Upper lobe of left lung (tissue), 4 donors: ENCODE results near the gene TMEM170B.

ENCODE experiments used
- EP300 ChIP-seq, 4 donors: sonication (generic); formaldehyde crosslinking; IDR thresholded peaks; one replicate each; pipeline ENCODE4 v1.5.1; 2017; ENCODE audit warnings: antibody characterized with exemption in 4 of 4, control low read depth in 2 of 4
- TF ChIP-seq, protein P1 (sequence below), 6 experiments: fragments of 450-650 bp in 4 of 6; fragments of 200-600 bp in 2 of 6; sonication (generic) in 2 of 6; IDR thresholded peaks; one replicate each; pipeline ENCODE4 v1.5.1; 2016 to 2019; ENCODE audit warnings: antibody characterized with exemption in 6 of 6

DNA sequence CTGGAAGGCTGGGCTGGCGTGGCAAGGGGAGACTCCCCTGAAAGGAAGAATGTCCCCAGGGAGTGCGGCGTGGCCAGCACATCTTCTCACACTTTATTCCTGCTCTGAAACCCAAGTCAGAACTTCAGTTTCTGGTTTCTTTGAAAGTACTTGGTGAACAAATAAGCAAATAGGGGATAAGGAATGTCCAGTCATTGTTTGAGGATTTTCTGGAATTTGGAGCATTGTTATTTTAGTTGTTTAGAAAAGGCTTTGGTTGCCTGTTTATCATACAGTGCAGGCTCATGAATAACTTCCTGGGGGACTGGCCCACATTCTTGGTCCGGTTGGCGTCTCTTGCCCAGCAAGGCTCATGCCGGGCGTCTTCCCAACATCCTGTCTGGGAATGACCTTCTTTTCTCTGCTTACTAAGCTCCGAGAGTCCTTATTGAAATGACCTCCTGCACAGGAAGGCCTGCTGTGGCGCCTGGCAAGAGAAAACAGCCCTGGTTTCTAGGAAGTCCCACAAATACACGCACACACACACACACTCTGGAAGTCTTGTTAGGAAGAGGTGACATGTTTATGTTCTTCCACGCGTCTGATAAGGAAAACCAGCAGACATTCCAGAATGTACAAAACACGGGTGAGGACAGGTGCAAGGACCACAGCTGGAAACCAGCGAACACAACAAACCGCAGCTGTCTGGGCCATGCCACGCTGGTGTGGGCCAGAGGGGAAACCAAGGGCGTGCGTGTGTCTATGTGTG, 71.9 kb downstream of the TMEM170B start:
- TF ChIP-seq, protein P1, sequence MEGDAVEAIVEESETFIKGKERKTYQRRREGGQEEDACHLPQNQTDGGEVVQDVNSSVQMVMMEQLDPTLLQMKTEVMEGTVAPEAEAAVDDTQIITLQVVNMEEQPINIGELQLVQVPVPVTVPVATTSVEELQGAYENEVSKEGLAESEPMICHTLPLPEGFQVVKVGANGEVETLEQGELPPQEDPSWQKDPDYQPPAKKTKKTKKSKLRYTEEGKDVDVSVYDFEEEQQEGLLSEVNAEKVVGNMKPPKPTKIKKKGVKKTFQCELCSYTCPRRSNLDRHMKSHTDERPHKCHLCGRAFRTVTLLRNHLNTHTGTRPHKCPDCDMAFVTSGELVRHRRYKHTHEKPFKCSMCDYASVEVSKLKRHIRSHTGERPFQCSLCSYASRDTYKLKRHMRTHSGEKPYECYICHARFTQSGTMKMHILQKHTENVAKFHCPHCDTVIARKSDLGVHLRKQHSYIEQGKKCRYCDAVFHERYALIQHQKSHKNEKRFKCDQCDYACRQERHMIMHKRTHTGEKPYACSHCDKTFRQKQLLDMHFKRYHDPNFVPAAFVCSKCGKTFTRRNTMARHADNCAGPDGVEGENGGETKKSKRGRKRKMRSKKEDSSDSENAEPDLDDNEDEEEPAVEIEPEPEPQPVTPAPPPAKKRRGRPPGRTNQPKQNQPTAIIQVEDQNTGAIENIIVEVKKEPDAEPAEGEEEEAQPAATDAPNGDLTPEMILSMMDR (IDR thresholded peaks at IDR 0.05) = no peak
- TF ChIP-seq EP300 (IDR thresholded peaks at IDR 0.05) = peak; percentile 13 to 55 (median 28)
